HuH-7 (cell line): ENCODE data around the gene CACNA2D2.

ENCODE experiments used
- DNase-seq: peaks from one replicate; pipeline ENCODE4 v3.0.0; 2011; ENCODE audit warnings: low spot score

Gene CACNA2D2

DNA sequence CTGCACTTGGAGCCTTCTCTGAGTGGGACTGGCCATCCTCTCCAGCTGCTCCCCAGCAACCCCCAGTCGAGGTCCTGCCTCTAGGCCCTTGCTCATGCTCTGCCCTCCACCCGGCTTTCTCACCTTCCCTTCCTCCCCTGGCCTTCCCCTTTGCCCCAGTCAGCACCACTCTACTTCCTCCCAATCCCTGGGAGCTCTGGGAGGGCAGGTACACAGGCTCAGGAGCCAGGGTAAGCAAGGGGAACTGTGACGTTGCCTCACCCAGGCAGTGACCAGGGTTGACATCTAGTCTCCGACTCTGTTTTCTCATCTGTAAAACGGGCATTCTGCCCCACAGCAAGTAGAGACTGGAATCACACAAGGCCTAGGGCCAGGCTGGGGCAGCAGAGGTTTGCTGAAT is 77.5 kb downstream of the CACNA2D2 start:
- no peak for DNase-seq

DNA sequence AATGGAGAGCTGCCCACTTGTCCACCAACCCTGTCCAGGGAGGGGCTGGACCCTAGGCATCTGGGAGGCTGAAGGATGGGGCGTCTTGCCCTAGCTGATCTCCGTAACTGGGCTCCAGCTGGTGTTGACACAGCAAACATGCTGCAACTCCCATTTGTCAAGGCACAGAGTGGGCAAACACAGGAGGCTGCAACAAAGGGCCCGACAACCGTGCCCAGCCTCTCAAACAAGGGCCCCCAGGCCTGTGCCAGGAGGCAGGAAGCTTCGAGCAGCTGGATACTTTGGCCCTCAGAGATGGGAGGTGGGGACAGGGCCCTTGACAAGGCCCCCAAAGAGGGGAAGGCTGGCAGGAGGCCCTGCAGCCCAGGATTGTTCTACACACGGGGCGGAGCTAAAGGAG is 79.9 kb downstream of the CACNA2D2 start:
- DNase-seq: no peak

- DNase-seq: no peak
Measured at GRCh38 chr3:50422153-50422552, 81.3 kb downstream of the CACNA2D2 start.

DNA sequence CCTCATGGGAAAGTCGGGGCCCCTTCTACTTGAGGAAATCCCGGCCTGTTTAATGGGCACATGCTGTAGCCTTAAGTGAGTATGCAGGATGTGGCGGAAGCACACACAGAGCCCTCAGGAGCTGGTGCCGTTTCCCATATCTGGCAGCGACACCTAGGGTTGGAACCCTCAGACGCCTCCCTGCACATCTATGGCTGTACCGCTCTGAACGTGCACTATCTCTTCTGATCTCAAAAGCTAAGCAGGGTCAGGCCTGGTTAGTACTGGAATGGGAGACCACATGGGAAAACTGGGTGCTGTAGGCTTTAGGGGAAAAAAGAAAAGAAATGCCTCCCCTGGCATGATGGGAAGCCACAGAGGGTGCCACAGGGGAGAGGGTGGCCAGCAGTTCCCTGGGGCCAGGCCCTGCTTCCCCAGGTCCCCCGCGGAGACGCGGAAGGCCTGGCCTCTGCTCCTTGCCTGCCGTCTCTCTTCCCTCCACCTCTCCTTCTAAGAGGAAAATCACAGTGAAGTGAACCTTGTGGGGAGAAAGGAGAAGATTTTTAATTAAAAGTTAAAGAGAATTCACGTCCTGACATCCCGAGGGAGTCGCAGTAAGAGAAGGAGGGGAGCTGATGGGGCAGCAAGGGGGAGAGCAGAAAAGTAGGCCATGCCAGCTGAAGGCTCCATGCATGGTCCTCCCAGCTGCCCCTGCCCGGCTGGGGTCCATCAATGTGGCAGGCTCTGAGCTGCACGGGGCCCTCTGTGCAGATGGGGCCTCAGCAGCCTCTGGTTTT is 83.7 kb downstream of the CACNA2D2 start:
- no peak for DNase-seq

- no peak for DNase-seq
Measured at GRCh38 chr3:50418850-50419249, 84.6 kb downstream of the CACNA2D2 start.

- DNase-seq: no peak
Measured at GRCh38 chr3:50417637-50418033, 85.8 kb downstream of the CACNA2D2 start.

- DNase-seq: no peak
Measured at GRCh38 chr3:50416736-50417636, 86.4 kb downstream of the CACNA2D2 start.

DNA sequence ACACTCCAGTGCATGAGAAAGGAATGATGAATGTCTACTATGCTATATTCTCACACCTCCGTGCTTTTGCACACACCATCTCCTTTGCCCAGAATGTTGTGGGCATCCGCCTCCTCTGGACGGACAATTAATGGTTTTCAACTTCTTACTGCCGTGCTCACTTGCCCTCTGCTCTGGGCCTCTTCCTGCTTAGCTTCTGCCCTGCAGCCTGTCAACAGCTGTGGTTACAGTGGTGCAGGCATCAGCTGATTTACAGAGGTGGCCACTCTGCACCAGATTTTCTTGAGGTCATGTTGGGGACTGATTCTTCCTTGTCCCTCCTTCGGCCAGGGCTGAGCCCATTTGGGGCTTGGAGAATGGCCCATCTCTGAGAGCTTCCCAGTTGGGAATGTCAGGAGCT is 87.6 kb downstream of the CACNA2D2 start:
- DNase-seq: no peak

- DNase-seq: no peak
Measured at GRCh38 chr3:50415061-50415460, 88.4 kb downstream of the CACNA2D2 start.

GRCh38 chr3:50414616-50415015 is 88.8 kb downstream of the CACNA2D2 start:
- no peak for DNase-seq

DNA sequence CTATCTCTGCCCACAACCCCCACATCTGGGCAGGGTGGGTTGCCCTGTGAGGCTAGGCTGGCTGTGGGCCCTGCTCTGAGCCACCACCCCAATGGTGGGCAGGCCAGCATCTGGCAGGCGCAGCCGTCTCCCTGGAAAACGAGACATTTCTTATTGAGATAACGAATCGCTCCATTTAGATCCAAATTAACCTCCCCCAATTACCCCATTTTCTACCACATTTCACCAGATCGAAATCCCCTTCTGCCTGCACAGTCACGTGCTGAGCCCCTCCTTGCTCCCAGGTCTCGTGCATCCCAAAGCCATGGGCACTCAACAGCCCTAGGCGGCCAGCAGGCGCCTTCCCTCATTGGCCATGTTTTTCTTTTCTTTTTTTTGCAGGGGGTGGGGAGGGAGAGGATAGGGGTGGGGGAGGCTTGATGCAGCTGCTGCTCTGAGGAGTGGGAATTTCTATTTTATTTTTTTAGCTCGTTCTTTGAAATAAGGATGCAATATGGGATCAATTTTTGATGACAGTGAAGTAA is 91.1 kb downstream of the CACNA2D2 start:
- DNase-seq: no peak

DNA sequence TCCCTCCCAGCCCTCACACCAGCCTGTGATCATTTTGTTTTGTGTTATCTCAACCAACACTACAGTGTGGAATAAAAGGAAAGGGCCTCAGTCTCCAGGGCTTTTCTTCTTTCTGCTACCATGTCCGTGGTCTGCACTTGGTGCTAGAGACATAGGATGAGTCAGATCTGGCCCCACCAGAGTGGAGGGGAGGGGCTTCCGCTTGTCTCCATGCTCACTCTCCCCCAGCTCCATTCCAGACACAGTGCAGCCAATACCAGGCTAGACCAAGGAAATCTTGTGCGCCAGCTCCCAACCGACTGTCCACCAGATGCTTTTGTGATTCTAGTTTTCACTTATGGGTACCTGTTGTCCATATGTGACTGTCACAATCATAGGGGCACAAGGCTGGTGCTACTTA is 92.2 kb downstream of the CACNA2D2 start:
- DNase-seq: no peak

GRCh38 chr3:50410608-50411139 is 92.8 kb downstream of the CACNA2D2 start:
- DNase-seq: no peak

- no peak for DNase-seq
Measured at GRCh38 chr3:50410185-50410584, 93.2 kb downstream of the CACNA2D2 start.

DNA sequence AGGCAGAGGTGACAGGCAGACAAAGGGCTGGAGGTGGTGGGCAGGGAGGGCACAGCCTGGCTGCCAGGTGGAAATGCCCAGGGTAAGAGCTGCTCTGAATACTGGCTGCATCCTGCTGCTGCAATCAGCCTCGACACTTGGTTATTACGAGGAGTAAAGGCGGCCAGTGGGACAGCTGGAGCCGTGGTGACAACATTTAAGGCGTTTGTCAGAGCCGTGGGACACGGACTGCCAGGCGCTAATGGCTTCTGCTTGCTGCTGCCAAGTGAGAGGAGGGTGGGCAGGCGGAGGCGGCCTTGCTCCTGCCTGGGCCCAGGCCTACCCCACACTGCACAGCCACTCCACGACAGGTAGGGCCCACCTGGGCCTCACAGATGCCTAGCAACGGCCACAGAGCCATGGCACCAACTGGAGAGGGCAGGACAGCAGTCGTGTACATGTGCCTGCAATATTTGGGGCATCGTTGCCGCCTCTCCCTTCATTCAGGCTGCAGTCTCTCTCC is 94.9 kb downstream of the CACNA2D2 start:
- no peak for DNase-seq

DNA sequence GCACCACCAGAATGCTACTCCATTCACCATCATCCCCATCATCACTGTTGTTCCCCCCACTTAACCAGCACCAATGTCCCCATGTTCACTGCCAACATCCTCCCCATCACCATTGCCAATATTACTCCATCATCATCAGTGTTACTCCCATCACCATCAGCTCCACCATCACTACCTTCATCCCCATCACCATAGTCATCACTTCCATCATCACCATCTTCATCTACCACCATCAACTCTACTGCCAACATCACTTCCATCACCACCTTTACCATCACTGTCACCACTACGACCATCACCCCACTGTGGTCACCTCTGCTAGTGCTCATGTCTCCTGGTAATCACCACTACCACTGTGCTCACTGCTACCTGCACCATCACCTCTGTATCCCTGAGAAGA is 96.9 kb downstream of the CACNA2D2 start:
- DNase-seq: no peak

GRCh38 chr3:50405249-50405648 is 98.2 kb downstream of the CACNA2D2 start:
- DNase-seq: peak; percentile 55

DNA sequence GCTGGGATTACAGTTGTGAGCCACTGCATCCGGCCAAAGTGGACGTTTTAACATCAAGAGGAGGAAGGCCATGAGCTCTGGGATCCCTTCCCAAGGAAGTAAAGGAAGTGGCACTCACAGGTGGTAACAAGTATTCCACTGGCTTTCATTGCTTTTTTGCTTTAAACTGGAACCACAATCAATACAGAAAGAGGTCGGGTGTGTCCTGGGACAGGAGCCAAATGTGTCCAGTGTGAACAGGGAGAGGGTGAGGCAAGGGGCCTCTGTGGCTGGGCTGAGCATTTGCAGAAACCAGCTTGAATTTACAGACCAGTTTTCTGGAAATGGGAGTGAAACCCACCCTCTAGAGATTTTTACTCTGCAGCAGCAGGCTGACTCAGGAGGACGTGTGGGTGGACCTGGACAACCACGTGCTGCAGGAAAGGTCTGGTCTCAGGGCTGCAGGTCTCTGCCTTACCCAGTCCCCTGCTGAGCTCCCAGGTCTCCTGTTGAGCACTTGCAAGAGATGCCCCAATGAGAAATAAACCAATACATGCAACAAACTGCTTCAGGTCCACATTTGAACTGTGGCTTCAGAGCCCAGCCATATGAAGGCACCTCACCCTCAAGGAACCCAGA is 101.3 kb downstream of the CACNA2D2 start:
- no peak for DNase-seq

DNA sequence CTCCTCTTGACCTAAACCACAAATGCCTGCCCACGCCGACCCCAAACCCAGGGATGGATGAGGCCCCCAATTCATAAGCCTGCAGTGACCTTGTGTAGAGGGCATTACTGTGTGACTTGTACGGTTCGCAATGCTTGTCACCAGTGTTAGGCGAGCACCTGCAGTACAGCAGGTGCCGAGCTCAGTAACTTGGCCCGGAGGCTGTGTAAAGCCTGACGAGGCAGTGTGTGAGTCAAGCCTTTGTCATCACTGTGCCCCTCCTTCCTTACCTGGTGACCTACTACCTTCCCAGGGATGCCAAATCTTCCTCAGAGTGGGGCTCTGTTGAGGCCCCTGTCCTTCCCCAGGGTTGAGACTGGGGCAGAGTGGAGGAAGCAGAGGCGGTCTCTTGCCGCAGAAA is 106.9 kb downstream of the CACNA2D2 start:
- DNase-seq: no peak

DNA sequence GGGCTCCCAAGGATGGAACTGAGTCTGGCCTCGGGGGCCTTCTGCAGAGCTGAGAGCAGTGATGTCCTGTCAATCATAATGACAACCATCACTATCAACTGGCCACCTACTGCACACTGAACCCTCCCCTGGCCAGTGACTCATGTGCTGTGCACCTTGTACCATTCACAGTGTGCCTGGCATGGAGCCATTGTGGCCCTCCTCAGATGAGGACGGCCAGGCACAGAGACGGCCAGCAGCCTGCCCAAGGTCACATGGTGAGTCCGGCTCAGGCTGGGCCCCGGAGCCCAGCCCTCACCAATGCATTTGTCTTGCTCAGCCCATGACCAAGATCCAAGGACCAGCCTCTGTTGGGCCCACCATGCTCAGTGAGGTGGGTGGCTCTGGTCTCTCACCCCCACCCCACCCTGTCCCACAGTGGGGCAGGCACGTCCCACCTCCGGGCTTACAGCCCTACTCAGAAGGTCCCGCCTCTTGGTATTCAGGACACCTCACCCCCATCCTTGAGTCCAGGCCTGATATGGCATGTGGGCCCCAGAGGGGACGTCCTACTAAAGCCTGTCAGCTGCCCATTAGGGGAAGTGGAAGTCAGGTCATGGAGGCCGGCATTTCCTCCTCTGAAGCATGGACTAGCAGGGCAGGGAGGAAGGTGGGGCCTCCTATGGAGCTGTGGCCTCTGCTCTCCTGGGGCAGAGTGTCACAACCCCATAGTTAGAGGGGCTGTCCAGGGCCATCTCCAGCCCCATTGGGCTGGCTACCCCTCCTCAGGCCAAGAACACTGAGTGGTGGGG is 108.2 kb downstream of the CACNA2D2 start:
- no peak for DNase-seq

DNA sequence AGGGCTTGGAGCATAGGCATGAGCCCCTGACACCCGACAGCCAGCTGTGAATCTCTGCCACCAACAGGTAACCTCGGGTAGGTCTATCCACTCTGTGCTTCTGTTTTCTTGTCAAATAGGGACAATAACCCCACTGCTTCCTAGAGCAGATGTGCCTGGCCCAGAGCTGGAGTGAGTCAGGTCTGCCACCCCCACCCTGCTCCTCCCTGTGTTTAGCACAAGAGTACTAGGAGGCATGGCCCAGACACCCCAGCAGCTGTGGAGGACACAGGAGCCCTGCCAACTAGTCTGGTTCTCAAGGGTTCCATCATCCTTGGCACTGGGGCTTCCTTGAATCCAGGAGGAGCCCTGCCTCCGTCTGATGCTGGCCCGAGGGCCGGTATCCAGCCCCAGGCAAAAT is 110.4 kb downstream of the CACNA2D2 start:
- DNase-seq: no peak
